Heart left ventricle (tissue), 13 donors: ENCODE measurements around the gene RALGPS1.

Experiments
- CTCF ChIP-seq, 12 donors: fragments of 200-600 bp; sonication (generic) in 4 of 12; IDR thresholded peaks; one replicate each; pipeline versions ENCODE4 v1.5.0 to v1.8.0; 2018 to 2022; ENCODE audit warnings: antibody characterized with exemption in 12 of 12, mild to moderate bottlenecking in 5 of 12
- POLR2A ChIP-seq, 2 donors: fragments of 450-650 bp; IDR thresholded peaks; one replicate each; pipeline ENCODE4 v1.6.1; 2017; ENCODE audit warnings: antibody characterized with exemption in 2 of 2, mild to moderate bottlenecking in 2 of 2, moderate library complexity in 2 of 2
- donor health status: ischemic (EF 13 %, LVEDD 7.1; RV severe dilation, severe dysfunction).
- donor health status: DM: no; HTN: yes; CAD: no.
- donor health status: DM: no; HTN: no; CAD: no.
- donor health status: ischemic (EF 25% LVEDD 6.9; RV normal size, moderate dysfunction).
- donor health status: ischemic (EF 25% LVEDD 5.7; RV mildly dilated, moderate dysfunction).
- donor health status: ischemic (EF 35%, LVEDD 5.7; RV mildly dilated, moderate dysfunction).
- donor health status: nonischemic (EF 11% LVEDD 7.7; RV severe dilation, severe dysfunction).
- donor health status: DM: yes; HTN: yes; CAD: no.
- donor health status: PGD.
- donor health status: ischemic (EF 29% LVEDD 5.4; RV normal size, mild dysfunction).
- donor health status: nonischemic (EF 23%, LVEDD 6.1; RV moderate dilation, normal function).

GRCh38 chr9:127181315-127181580 is 266.7 kb downstream of the RALGPS1 start:
- no peak for TF ChIP-seq POLR2A (IDR thresholded peaks at IDR 0.05)
- no peak for TF ChIP-seq CTCF (IDR thresholded peaks at IDR 0.05)
